Adipocyte (in vitro differentiated cells): ENCODE results near the gene SMG5.

Source experiments
- DNase-seq: peaks from one replicate; pipeline ENCODE4 v3.0.0-alpha.2; 2015; ENCODE audit warnings: low read depth
- H3K27me3 ChIP-seq: replicated peaks from 2 replicates; pipeline ENCODE4 v1.7.0; 2013; ENCODE audit warnings: mild to moderate bottlenecking, low read length, moderate library complexity; ENCODE audit not compliant: control insufficient read depth, insufficient read depth
- H3K36me3 ChIP-seq: 2 replicates; pipeline ENCODE4 v1.7.0; 2013; ENCODE audit warnings: low read length, mild to moderate bottlenecking, moderate library complexity; ENCODE audit not compliant: control insufficient read depth, insufficient read depth, severe bottlenecking
- H3K4me1 ChIP-seq: 2 replicates; pipeline ENCODE4 v1.7.0; 2013; ENCODE audit warnings: mild to moderate bottlenecking, low read length, moderate library complexity; ENCODE audit not compliant: control insufficient read depth, insufficient read depth
- H3K4me3 ChIP-seq: 2 replicates; pipeline ENCODE4 v1.7.0; 2013; ENCODE audit warnings: mild to moderate bottlenecking, low read length, moderate library complexity
- H3K9ac ChIP-seq: 2 replicates; pipeline ENCODE4 v1.7.0; 2013; ENCODE audit warnings: mild to moderate bottlenecking, low read length, moderate library complexity
- H3K9me3 ChIP-seq: 2 replicates; pipeline ENCODE4 v1.7.0; 2013; ENCODE audit warnings: mild to moderate bottlenecking, low read length, moderate library complexity; ENCODE audit not compliant: control insufficient read depth

Gene SMG5

DNA sequence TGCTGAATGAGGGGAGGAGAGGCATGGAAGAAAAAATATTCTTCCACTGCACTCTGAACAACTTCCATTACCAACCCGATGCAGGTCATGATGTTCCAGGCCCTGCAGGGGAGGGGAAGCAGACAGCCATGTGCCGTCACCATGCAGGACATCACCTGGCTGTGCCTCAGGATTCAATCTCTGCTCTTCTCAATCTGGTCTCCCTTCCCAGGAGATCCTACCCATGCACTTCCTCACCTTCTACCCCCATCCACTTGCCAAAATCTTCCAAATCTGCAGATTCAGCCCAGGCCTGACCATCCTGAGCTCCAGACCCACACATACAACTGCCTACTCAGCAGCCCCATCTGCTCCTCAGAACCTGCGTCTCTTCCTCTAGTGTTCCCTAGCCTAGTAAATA is 29.0 kb downstream of the SMG5 start:
- DNase-seq: no peak
- H3K9ac ChIP-seq: no peak overlapping the region
- no peaks in the 10 kb centered on the region for H3K9me3 ChIP-seq
- H3K36me3 ChIP-seq: peaks cover 91% of the 10 kb centered on the region
- no peaks in the 10 kb centered on the region for H3K4me1 ChIP-seq
- no peaks in the 10 kb centered on the region for H3K27me3 ChIP-seq
- no peak overlapping the region for H3K4me3 ChIP-seq

DNA sequence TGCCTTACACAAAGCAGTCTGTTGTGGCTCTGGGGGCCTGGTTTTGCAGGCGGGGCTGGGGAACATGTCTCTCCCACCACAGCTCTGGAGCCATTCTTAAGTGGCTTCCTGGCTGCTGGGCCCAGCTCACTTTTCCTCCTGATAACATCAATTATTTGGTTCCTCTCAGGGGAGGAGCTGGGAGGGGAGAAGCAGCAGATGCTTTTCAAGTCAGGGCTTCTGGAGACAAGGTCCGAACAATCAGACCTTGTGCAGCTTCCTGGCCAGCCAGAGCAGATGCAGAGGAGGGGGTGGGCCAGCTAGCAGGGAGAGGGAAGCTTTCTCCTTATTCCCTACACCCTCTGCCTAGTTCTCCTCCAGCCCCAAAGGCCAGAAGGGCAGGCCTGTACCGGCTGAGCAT is 31.1 kb downstream of the SMG5 start:
- Histone ChIP-seq H3K36me3 (peaks cover 69% of the 10 kb centered on the region), H3K27me3 (no peaks in the 10 kb centered on the region), H3K9me3 (no peaks in the 10 kb centered on the region), H3K4me3 (no peak overlapping the region), H3K4me1 (peaks cover 8% of the 10 kb centered on the region), H3K9ac (no peak overlapping the region)
- DNase-seq: no peak

DNA sequence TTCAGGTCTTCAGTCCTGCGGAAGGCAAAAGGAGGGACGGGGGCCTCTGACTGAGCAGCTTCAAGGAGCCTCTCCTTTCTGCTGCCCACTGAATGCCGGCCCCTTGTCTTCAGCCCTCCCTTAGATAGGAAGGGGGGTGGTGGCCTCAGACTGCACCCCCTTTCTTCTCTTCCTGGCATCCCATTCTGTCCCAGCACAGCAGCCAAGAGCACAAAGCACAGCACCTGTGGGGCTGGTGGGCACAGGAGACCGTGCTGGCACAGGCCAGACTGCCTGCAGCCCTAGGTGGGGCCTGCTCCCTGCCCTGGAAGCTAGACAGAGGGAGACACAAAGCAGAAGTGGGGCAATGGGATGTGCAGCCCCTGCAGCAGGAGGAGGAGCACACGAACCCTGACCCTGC is 33.0 kb downstream of the SMG5 start:
- Histone ChIP-seq H3K9ac (no peak overlapping the region), H3K9me3 (no peaks in the 10 kb centered on the region), H3K36me3 (peaks cover 57% of the 10 kb centered on the region), H3K27me3 (peaks cover 7% of the 10 kb centered on the region), H3K4me3 (no peak overlapping the region), H3K4me1 (peaks cover 11% of the 10 kb centered on the region)
- no peak for DNase-seq

DNA sequence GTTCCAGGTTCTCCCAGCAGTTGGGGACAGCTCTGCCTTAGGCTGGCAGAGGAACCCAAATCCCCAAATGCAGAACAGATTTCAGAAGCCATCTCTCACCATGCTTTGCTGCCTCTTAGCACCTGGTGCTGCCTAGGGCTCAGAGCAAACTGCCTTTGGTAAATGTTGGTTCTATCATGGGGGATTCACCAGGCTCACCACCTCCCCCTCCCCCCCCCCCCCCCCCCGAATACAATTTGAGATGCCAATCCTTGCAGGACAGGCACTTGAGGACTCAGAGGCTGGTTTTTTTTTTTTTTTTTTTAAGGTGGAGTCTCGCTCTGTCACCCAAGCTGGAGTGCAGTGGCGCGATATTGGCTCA is 34.3 kb downstream of the SMG5 start:
- no peak for DNase-seq
- Histone ChIP-seq H3K9ac (no peak overlapping the region), H3K36me3 (peaks cover 44% of the 10 kb centered on the region), H3K4me3 (no peak overlapping the region), H3K9me3 (no peaks in the 10 kb centered on the region), H3K27me3 (peaks cover 7% of the 10 kb centered on the region), H3K4me1 (peaks cover 11% of the 10 kb centered on the region)

DNA sequence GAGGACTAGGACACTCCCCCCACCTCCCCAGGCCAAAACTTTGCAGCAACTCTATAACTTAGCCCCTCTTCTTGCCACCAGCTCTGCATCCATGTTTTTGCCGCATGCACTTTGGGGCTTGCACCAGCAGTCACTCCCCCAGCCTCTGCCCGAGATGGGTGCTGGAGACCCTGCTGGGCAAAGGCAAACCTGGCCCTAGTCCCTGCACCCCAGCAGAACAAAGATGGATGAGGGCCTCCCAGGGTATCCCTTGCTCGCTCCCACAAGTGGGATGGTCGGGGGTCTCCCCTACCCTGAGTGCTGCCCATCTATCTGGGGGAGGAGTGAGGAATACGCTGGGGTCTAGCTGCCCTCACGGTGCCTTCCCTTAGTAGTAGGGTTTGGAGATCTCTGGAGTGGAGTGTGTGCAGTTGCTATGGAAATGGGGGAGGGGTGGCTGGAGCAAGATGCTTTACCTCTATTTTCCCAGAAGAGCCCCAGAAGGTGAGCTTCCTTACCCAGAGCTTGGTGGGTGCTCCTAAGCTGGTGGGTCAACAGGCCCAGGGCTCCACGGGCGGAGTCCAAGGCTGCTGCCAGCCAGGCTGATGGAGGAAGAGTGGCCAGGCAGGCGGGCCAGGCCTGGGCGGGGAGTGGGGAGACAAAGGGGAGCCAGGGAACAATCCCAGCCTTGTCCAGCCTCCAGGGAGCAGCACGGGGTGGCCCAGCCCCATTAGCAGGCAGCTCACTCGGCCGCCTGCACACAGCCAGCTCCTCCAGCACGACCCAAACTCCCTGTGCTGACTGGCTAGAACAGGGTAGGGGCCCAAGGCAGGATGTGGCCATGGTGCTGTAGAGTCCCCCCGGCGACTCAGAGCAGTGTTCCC is 34.9 kb downstream of the SMG5 start, which contains the start of gene PAQR6:
TSS of gene PAQR6 (minus strand) at position 597 of the 863 bp plus-strand sequence. CDS start 1,325 bp downstream, outside the sequence.
- no peak for DNase-seq
- H3K4me1 ChIP-seq: peaks cover 11% of the 10 kb centered on the region
- H3K36me3 ChIP-seq: peaks cover 38% of the 10 kb centered on the region
- no peak within 1 kb of the TSS for H3K9ac ChIP-seq
- H3K9me3 ChIP-seq: no peaks in the 10 kb centered on the region
- H3K4me3 ChIP-seq: no peak within 1 kb of the TSS
- H3K27me3 ChIP-seq: peaks cover 7% of the 10 kb centered on the region

DNA sequence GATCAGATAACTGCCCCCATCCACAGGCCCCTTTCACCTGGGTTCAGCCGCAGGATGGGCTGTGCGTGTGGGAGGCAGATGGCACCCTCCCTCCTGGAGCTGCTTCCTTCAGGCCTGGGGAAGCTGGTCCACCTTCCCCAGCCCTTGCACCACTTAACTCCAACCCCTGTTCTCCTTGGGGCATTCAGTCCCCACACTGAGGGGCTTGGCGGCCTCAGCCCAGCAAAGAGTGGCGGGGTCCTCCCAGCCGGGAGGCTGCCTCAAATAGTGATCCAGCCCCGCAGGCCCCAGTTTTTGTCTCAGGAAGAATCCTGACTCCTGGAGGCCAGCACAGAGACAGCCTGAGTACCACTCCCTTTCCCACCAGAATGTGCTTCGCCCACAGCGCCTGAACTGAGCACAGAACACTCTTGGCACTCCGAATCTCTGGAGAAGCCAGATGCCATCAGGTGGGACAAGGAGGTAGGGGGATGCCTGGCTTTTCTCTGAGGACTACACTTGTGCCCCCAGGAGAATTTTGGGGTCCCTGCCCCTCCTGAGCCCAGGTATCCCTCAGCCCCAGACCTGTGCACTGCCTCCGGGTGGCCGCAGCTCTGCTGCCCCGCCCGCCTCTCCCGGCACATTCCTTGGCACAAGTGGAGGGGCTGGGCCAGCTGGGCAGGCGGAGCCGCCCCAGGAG is 35.7 kb downstream of the SMG5 start:
- peaks cover 30% of the 10 kb centered on the region for H3K36me3 ChIP-seq
- no peaks in the 10 kb centered on the region for H3K9me3 ChIP-seq
- peaks cover 7% of the 10 kb centered on the region for H3K27me3 ChIP-seq
- H3K4me3 ChIP-seq: no peak overlapping the region
- DNase-seq: no peak
- H3K4me1 ChIP-seq: peaks cover 11% of the 10 kb centered on the region
- H3K9ac ChIP-seq: no peak overlapping the region

DNA sequence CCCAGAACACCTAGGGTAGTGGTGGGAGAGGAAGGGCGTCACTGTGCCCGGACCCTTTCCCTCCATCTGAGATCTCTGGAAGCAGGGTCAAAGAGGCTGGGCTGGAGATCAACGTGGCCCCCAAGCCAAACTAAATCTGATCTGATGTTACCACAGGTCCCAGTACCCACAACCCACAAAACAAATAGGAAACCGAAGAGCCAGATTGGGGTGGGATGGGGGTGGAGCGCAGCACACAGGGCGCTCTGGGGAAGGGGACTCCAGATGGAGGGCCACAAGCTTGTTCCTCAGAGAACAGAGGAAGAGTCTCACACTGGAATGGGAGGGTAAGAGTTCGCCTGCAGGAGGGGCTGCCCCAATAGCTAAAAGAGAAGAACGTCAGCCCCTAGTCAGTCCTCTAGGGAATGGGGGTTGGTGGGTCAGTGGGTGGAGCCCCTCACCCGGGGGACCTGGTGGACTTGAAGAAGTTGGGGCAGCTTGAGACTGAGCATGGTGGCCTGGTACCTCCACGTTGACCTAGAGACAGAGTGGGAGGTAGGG is 36.3 kb downstream of the SMG5 start:
- H3K4me1 ChIP-seq: peaks cover 11% of the 10 kb centered on the region
- peaks cover 7% of the 10 kb centered on the region for H3K27me3 ChIP-seq
- H3K9me3 ChIP-seq: no peaks in the 10 kb centered on the region
- DNase-seq: no peak
- H3K36me3 ChIP-seq: peaks cover 24% of the 10 kb centered on the region
- H3K4me3 ChIP-seq: no peak overlapping the region
- no peak overlapping the region for H3K9ac ChIP-seq

DNA sequence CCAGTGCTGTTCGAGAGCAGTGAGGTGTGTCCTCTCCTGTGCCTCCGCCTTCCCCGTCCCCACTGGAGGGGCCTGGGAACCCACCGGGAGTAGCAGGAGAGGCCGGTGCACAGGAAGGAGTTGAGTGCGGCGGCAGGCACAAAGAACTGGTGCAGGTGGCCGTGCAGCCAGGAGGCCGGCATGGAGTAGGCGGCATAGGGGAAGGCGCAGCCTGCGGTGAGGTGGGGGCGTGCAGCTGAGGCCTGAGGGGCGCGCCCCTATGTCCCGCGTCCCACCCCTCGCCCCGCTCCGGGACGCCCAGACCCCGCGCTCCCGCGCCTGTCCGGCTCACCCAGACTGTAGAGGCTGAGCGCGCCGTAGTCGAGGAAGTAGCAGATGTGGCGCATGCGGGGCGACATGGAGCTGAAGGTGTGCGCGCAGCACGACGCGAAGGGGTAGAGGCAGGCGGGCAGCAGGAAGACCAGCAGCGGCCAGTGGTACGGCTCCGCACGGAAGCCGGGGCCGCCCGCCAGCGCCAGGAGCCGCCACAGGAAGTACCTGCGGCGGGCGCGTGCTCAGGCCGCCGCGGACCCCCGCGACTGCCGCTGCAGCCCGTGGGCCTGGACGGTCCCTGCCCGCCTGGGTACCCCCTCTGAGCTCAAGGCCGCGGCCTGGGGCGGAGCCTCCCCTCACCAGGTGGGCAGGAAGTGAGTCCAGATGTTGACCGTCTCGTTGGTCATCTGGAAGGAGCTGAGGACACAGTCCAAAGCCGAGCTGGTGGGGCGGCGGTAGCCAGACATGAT is 37.0 kb downstream of the SMG5 start:
- DNase-seq: peak; percentile 50
- no peak overlapping the region for H3K9ac ChIP-seq
- H3K9me3 ChIP-seq: no peaks in the 10 kb centered on the region
- H3K4me3 ChIP-seq: no peak overlapping the region
- peaks cover 7% of the 10 kb centered on the region for H3K27me3 ChIP-seq
- H3K4me1 ChIP-seq: peaks cover 11% of the 10 kb centered on the region
- H3K36me3 ChIP-seq: peaks cover 18% of the 10 kb centered on the region

DNA sequence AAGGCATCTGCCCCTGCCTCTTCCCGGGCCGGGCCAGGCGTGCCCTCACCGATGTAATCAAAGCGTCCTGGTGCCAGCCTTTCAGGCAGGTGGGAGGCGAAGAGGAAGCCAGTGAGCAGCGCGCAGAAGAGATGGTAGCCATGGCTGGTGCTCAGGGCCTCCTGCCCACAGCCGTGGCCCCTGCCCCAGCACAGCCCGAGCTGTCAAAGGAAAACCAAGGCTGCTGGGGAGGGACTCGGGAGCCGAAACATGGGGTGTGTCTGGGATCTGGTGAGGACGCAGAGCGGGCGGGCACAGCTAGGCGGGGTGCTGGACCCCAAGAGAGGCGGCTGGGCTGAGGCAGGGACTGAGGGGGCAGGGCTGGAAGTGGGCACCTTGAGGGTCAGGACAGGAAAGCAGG is 37.9 kb downstream of the SMG5 start:
- H3K9me3 ChIP-seq: no peaks in the 10 kb centered on the region
- no peak overlapping the region for H3K4me3 ChIP-seq
- H3K9ac ChIP-seq: no peak overlapping the region
- H3K27me3 ChIP-seq: peaks cover 7% of the 10 kb centered on the region
- DNase-seq: no peak
- peaks cover 11% of the 10 kb centered on the region for H3K4me1 ChIP-seq
- peaks cover 12% of the 10 kb centered on the region for H3K36me3 ChIP-seq

DNA sequence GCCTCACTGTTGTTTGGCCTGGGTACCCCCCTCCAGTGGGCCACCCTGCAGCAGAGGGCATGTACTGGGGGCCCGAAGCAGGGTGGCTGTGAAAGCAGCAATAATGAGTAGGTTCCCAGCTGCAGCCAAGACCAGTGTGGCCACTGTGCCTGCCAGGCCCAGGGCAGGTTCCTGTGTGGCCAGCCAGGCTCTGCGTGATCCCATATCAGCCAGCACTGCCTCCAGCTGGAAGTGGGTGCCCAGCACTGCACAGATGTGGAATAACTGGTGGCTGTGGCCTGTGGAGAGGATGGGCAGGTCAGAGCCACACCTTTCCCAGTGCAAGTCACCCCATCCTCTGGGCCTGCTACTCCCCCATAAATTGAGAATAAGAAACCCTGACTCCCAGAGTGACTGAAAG is 38.5 kb downstream of the SMG5 start:
- no peak overlapping the region for H3K9ac ChIP-seq
- no peak for DNase-seq
- no peaks in the 10 kb centered on the region for H3K9me3 ChIP-seq
- peaks cover 11% of the 10 kb centered on the region for H3K4me1 ChIP-seq
- peaks cover 12% of the 10 kb centered on the region for H3K36me3 ChIP-seq
- peaks cover 7% of the 10 kb centered on the region for H3K27me3 ChIP-seq
- H3K4me3 ChIP-seq: no peak overlapping the region

DNA sequence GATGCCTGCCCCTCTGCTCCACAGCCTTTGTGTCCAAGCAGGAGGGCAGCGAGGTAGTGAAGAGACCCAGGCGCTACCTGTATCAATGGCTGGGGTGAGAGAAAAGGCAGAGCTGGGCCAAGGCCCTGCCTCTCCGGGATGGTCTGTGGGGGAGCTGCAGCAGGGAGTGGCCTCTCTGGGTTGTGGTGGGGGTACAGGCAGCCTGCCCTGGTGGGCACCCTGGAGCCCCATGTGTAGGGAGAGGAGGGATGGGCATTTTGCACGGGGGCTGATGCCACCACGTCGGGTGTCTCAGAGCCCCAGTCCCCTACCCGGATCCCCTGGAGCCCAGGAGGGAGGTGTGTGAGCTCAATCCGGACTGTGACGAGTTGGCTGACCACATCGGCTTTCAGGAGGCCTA is 39.9 kb downstream of the SMG5 start:
- no peak for DNase-seq

More for the DNA sequence above, 39.9 kb downstream of the SMG5 start:
- Histone ChIP-seq H3K36me3 (peaks cover 18% of the 10 kb centered on the region), H3K4me1 (peaks cover 7% of the 10 kb centered on the region), H3K27me3 (peaks cover 7% of the 10 kb centered on the region), H3K9ac (no peak overlapping the region), H3K4me3 (no peak overlapping the region), H3K9me3 (no peaks in the 10 kb centered on the region)
